Measurements from ENCODE around the gene DGKD. TPM values are rescaled to one million over a fixed set of nuclear protein-coding genes. Genes with fewer than 3 reads are reported as not detected.

The DGKD gene
- total and polyA plus RNA-seq, 7 experiments from 2014 or later, result 25.8 to 252 (median 206) TPM

DNA sequence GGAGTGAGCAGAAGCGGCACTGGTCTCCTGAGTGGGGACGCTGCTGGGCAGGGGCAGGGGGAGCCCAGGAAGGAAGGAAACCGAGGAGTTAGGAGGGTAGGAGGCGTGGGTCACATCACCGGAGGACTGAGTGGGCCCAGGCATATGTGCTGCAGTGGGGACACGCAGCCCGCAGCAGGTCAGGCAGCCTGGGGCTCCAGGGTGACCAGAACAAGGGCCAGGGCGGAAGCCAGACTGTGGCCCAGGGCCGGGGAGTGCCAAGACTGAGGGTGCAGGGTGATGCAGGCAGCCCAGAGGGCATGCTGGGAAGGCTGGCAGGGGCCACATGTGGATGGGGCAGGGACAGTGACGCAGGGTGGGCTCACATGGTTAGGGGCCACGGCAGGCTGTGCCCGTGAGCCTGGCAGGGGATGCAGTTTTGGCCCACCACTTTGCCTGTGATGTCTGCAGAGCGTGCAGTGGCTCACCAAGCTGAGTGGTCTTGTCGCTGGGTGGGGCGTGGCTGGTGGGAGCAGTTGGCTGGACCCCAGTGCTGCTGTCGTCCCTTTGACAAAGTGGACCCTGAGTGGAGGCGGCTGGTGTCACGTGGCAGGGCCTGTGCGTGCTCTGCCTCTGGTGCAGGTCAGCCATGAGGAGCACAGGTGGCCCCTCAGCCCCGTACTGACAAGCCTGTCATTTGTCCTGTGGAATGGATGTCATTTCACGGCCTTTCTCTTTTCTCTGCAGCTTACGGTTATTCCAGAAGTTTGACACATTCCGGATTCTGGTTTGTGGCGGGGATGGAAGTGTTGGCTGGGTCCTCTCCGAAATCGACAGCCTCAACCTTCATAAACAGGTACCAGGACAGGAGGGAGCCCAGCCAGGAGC is 87.1 kb downstream of the DGKD start:
- Mint-ChIP-seq H3K9me3 (no peaks in the 10 kb centered on the region), H3K27me3 (no peaks in the 10 kb centered on the region), H3K36me3 (peaks cover 15 to 52% (median 28%) of the 10 kb centered on the region in 5 donors), H3K27ac (peak overlapping the region; percentile 20 to 93 (median 83)), H3K4me1 (peaks cover 13 to 39% (median 36%) of the 10 kb centered on the region in 7 donors), H3K4me3 (no peak overlapping the region)
- H3K36me3 ChIP-seq (ENCODE audit: control insufficient read depth in 2 of 3, insufficient read depth in 3 of 3, low read length in 3 of 3), result peaks cover 5 to 91% (median 27%) of the 10 kb centered on the region in 3 experiments
- DNase-seq, result no peak
- H3K27me3 ChIP-seq (ENCODE audit: control insufficient read depth in 2 of 2, insufficient read depth in 2 of 2, low read length in 2 of 2), result no peaks in the 10 kb centered on the region
- ChIA-PET POLR2A (interaction anchor here (0.6 to 12.9 kb wide), 3 partner anchors 17 to 126 kb away, joined by 3 to 127 read pairs (median 3); partner anchors contain the start of gene USP40), CTCF (interaction anchor here (9.8 to 18.1 kb wide), 2 partner anchors 21 to 37 kb away, joined by 156 to 379 read pairs; no protein-coding TSS in a partner anchor)
- ATAC-seq, result no peak
- no peaks in the 10 kb centered on the region for H3K9me3 ChIP-seq (ENCODE audit: control insufficient read depth in 2 of 3, low read length in 3 of 3)
- peak overlapping the region; percentile 18 for H3K27ac ChIP-seq (ENCODE audit: low read depth, low read length)
- H3K4me1 ChIP-seq (ENCODE audit: control insufficient read depth in 2 of 2, insufficient read depth in 2 of 2, low read length in 2 of 2), result peaks cover 0 to 3% of the 10 kb centered on the region in 2 donors
- intact Hi-C loops (cut with micrococcal nuclease), result loop anchor here in 1 of 2 donors (2.0 to 10.0 kb wide), 3 partner anchors 84 to 587 kb away; no protein-coding TSS in a partner anchor
- no peak overlapping the region for H3K4me3 ChIP-seq (ENCODE audit: low read length)

DNA sequence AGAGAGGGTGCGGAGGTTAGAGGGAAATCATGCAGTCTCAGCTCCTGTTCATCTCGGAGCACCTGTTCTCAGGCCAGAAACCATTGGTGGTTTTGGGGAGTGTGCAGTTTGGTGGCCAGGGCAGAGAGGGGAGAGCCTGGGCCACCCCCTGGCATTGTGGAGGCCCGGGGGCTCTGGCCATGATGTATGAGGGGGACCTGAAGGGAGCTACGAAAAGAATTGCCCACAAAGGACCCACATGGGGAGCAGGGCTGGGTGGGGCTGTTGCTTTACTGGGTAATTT is 87.7 kb downstream of the DGKD start:
- Mint-ChIP-seq H3K27me3 (no peaks in the 10 kb centered on the region), H3K27ac (peak overlapping the region in 8 of 9 donors; percentile 16 to 88 (median 68)), H3K36me3 (peaks cover 15 to 48% (median 25%) of the 10 kb centered on the region in 5 donors), H3K9me3 (no peaks in the 10 kb centered on the region), H3K4me3 (peak overlapping the region in 1 of 10 donors; percentile 25), H3K4me1 (peaks cover 13 to 39% (median 34%) of the 10 kb centered on the region in 7 donors)
- H3K4me3 ChIP-seq (ENCODE audit: low read length), result no peak overlapping the region
- H3K36me3 ChIP-seq (ENCODE audit: control insufficient read depth in 2 of 3, insufficient read depth in 3 of 3, low read length in 3 of 3), result peaks cover 0 to 91% (median 26%) of the 10 kb centered on the region in 3 experiments
- ATAC-seq, result no peak
- no peak for DNase-seq
- peaks cover 0 to 3% of the 10 kb centered on the region in 2 donors for H3K4me1 ChIP-seq (ENCODE audit: control insufficient read depth in 2 of 2, insufficient read depth in 2 of 2, low read length in 2 of 2)
- H3K9me3 ChIP-seq (ENCODE audit: control insufficient read depth in 2 of 3, low read length in 3 of 3), result no peaks in the 10 kb centered on the region
- ChIA-PET CTCF (interaction anchor here (2.9 to 18.1 kb wide), 3 partner anchors 22 to 48 kb away, joined by 9 to 379 read pairs (median 156); no protein-coding TSS in a partner anchor), POLR2A (interaction anchor here (0.6 to 12.9 kb wide), 3 partner anchors 18 to 42 kb away, joined by 3 to 127 read pairs (median 3); no protein-coding TSS in a partner anchor)
- intact Hi-C loops (cut with micrococcal nuclease), result loop anchor here in 1 of 2 donors (2.0 to 10.0 kb wide), 3 partner anchors 85 to 587 kb away; no protein-coding TSS in a partner anchor
- H3K27me3 ChIP-seq (ENCODE audit: control insufficient read depth in 2 of 2, insufficient read depth in 2 of 2, low read length in 2 of 2), result no peaks in the 10 kb centered on the region
- H3K27ac ChIP-seq (ENCODE audit: low read depth, low read length), result peak overlapping the region; percentile 18

DNA sequence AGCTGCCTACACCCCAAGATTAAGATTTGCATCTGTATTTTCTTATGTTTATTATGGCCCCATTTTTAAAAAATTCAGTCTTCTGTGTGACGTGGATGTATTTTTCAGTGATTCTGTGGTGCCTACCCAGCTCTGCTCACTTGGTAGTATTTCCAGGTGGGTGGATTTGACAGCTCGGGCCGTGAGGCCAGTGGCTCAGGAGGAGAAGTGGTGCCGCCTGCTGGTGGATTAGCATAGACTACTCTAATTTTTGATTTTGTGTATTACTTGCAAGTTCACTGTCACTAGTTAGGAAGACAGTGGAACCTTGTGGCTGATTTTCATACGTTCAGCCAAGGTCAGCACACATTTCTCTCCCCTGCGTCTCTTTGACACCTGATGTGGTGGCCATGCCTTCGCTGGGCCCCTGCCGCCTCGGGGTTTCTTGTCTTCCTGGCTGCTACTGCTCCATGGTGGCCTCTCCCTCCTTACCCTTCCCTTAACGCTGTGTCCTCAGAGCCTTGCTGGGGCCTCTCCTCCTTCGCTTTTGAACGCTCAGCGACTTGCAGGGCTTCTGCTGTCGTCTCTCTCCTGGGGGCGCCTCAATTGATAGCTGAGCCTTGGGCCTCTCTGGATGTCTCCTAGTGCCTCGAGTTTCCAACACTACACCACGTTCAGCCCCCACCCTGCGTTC is 89.4 kb downstream of the DGKD start:
- H3K9me3 Mint-ChIP-seq, result peaks cover 0 to 1% (median 0%) of the 10 kb centered on the region in 11 donors
- no peaks in the 10 kb centered on the region for H3K9me3 ChIP-seq (ENCODE audit: control insufficient read depth in 2 of 3, low read length in 3 of 3)
- no peak overlapping the region for H3K4me3 ChIP-seq (ENCODE audit: low read length)
- peaks cover 0 to 3% of the 10 kb centered on the region in 2 donors for H3K4me1 ChIP-seq (ENCODE audit: control insufficient read depth in 2 of 2, insufficient read depth in 2 of 2, low read length in 2 of 2)
- ATAC-seq, result peak; percentile 96
- DNase-seq, result peak; percentile 60 to 89 (median 82)
- H3K4me3 Mint-ChIP-seq, result peak overlapping the region in 3 of 10 donors; percentile 1 to 51 (median 19)
- ChIA-PET POLR2A (interaction anchor here (0.6 to 12.9 kb wide), 8 partner anchors 20 to 110 kb away, joined by 3 to 127 read pairs (median 7); no protein-coding TSS in a partner anchor), CTCF (interaction anchor here (0.6 to 18.1 kb wide), 24 partner anchors 8 to 194 kb away, joined by 3 to 379 read pairs (median 4); partner anchors contain the start of gene DGKD)
- peak overlapping the region; percentile 65 to 88 (median 80) for H3K27ac Mint-ChIP-seq
- H3K27me3 Mint-ChIP-seq, result no peaks in the 10 kb centered on the region
- H3K36me3 ChIP-seq (ENCODE audit: control insufficient read depth in 2 of 3, insufficient read depth in 3 of 3, low read length in 3 of 3), result peaks cover 0 to 91% (median 18%) of the 10 kb centered on the region in 3 experiments
- no peaks in the 10 kb centered on the region for H3K27me3 ChIP-seq (ENCODE audit: control insufficient read depth in 2 of 2, insufficient read depth in 2 of 2, low read length in 2 of 2)
- peaks cover 15 to 52% (median 29%) of the 10 kb centered on the region in 5 donors for H3K36me3 Mint-ChIP-seq
- intact Hi-C loops (cut with micrococcal nuclease), result loop anchor here (1.0 to 10.0 kb wide), 11 partner anchors 21 to 589 kb away; partner anchors contain the start of gene ATG16L1 (in 1 of the 2)
- peak overlapping the region; percentile 30 for H3K27ac ChIP-seq (ENCODE audit: low read depth, low read length)
- H3K4me1 Mint-ChIP-seq, result peaks cover 16 to 42% (median 34%) of the 10 kb centered on the region in 7 donors

DNA sequence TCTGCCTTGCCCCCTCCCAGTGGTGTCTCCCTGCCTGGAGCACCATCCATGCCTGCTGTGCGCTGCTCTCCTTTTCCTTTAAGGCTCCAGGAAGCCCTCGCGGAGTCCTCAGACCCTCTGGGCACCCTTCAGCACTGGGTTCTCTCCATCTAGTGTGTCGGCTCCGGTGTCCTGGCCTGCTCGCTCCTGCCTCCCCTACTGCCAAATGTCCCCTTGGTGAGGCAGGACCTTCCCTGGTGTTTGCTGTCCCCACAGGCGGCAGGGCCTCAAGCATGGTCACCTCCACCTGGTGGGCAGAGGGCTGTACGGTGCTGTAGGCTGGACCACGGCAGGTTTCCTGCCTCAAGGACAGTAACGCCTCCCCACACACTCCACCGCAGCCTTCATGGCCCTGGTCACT is 90.2 kb downstream of the DGKD start:
- H3K4me3 Mint-ChIP-seq, result no peak overlapping the region
- no peak for DNase-seq
- H3K36me3 Mint-ChIP-seq, result peaks cover 9 to 47% (median 27%) of the 10 kb centered on the region in 5 donors
- H3K27ac Mint-ChIP-seq, result peak overlapping the region in 6 of 9 donors; percentile 22 to 88 (median 54)
- ChIA-PET POLR2A (interaction anchor here (0.6 to 12.9 kb wide), 5 partner anchors 20 to 49 kb away, joined by 3 to 127 read pairs (median 13); no protein-coding TSS in a partner anchor), CTCF (interaction anchor here (1.2 to 18.1 kb wide), 7 partner anchors 10 to 90 kb away, joined by 3 to 379 read pairs (median 10); partner anchors contain the start of gene DGKD)
- Histone ChIP-seq H3K27me3 (ENCODE audit: control insufficient read depth in 2 of 2, insufficient read depth in 2 of 2, low read length in 2 of 2) (no peaks in the 10 kb centered on the region), H3K27ac (ENCODE audit: low read depth, low read length) (no peak overlapping the region), H3K4me1 (ENCODE audit: control insufficient read depth in 2 of 2, insufficient read depth in 2 of 2, low read length in 2 of 2) (peaks cover 0 to 3% of the 10 kb centered on the region in 2 donors), H3K4me3 (ENCODE audit: low read length) (no peak overlapping the region), H3K9me3 (ENCODE audit: control insufficient read depth in 2 of 3, low read length in 3 of 3) (no peaks in the 10 kb centered on the region), H3K36me3 (ENCODE audit: control insufficient read depth in 2 of 3, insufficient read depth in 3 of 3, low read length in 3 of 3) (peaks cover 0 to 91% (median 19%) of the 10 kb centered on the region in 3 experiments)
- peaks cover 16 to 42% (median 32%) of the 10 kb centered on the region in 7 donors for H3K4me1 Mint-ChIP-seq
- H3K27me3 Mint-ChIP-seq, result no peaks in the 10 kb centered on the region
- peaks cover 0 to 1% (median 0%) of the 10 kb centered on the region in 11 donors for H3K9me3 Mint-ChIP-seq
- no peak for ATAC-seq
- intact Hi-C loops (cut with micrococcal nuclease), result loop anchor here in 1 of 2 donors (5.0 to 10.0 kb wide), 2 partner anchors 87 to 590 kb away; no protein-coding TSS in a partner anchor

DNA sequence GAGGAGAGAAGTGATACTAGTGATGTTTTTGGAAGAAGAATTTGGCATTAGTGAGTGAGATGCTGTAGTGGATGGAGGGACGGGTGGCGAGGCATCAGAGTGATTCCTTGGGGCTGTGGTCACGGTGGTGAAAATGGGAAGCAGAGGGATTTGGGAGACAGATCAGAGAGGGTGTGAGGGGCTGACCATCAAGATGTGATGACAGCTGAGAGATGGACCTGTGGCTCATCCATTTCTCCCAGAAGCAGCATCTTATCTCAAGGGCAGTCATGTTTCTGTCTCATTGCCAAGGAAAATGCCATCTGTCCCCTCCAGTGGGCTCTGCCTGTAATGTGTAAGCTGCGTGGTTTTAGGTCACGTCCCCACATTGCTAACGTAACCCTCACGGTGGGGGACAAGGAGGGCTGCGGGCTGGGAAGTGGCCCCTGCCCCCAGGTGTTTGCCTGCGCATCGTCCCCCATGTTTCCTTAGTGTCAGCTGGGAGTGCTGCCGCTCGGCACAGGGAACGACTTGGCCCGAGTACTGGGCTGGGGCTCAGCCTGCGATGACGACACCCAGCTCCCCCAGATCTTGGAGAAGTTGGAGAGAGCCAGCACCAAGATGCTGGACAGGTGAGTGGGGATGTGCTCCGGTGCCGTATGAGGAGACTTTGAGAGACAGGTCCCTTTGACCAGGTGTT is 91.0 kb downstream of the DGKD start:
- H3K27me3 Mint-ChIP-seq, result no peaks in the 10 kb centered on the region
- Histone ChIP-seq H3K9me3 (ENCODE audit: control insufficient read depth in 2 of 3, low read length in 3 of 3) (no peaks in the 10 kb centered on the region), H3K4me1 (ENCODE audit: control insufficient read depth in 2 of 2, insufficient read depth in 2 of 2, low read length in 2 of 2) (peaks cover 0 to 3% of the 10 kb centered on the region in 2 donors), H3K27me3 (ENCODE audit: control insufficient read depth in 2 of 2, insufficient read depth in 2 of 2, low read length in 2 of 2) (no peaks in the 10 kb centered on the region), H3K27ac (ENCODE audit: low read depth, low read length) (no peak overlapping the region), H3K36me3 (ENCODE audit: control insufficient read depth in 2 of 3, insufficient read depth in 3 of 3, low read length in 3 of 3) (peaks cover 6 to 91% (median 25%) of the 10 kb centered on the region in 3 experiments), H3K4me3 (ENCODE audit: low read length) (no peak overlapping the region)
- DNase-seq (no peak), ATAC-seq (no peak)
- H3K36me3 Mint-ChIP-seq, result peaks cover 6 to 45% (median 23%) of the 10 kb centered on the region in 5 donors
- no peak overlapping the region for H3K4me3 Mint-ChIP-seq
- H3K27ac Mint-ChIP-seq, result peak overlapping the region in 6 of 9 donors; percentile 3 to 86 (median 58)
- CTCF ChIA-PET, result interaction anchor here (1.2 to 18.1 kb wide), 3 partner anchors 16 to 51 kb away, joined by 3 to 379 read pairs (median 9); no protein-coding TSS in a partner anchor
- peaks cover 16 to 42% (median 31%) of the 10 kb centered on the region in 7 donors for H3K4me1 Mint-ChIP-seq
- POLR2A ChIA-PET, result interaction anchor here (0.6 to 12.9 kb wide), 5 partner anchors 21 to 51 kb away, joined by 3 to 127 read pairs (median 13); no protein-coding TSS in a partner anchor
- H3K9me3 Mint-ChIP-seq, result peaks cover 0 to 1% (median 0%) of the 10 kb centered on the region in 11 donors
- intact Hi-C loops (cut with micrococcal nuclease), result loop anchor here in 1 of 2 donors (10.0 kb wide), 1 partner anchor 590 kb away; no protein-coding TSS in a partner anchor

Data from naive thymus-derived CD4-positive, alpha-beta T cell (primary cell).